Panc1 (cell line): ENCODE measurements around the gene MTA2. TPM values are rescaled to one million over a fixed set of nuclear protein-coding genes. Genes with fewer than 3 reads are reported as not detected.

Experiments
- ATAC-seq: fragments of 200-7000 bp; cut with Tn5 transposase; 2 replicates; pipeline ENCODE4 v1.9.1; 2020; ENCODE audit warnings: mild to moderate bottlenecking, moderate library complexity
- BruUV-seq: library from RNA; stranded (reverse); fragments of 400-500 nt; replicated peaks from 2 replicates; lab custom pipeline; 2021; lab: Mats Ljungman, UMichigan
- CTCF ChIA-PET: fragments of 300-600 bp; sonication (Branson Sonifier 250); formaldehyde crosslinking; loops from one replicate; lab custom pipeline; 2022; ENCODE audit warnings: antibody characterized with exemption; lab: Charles Lee
- POLR2A ChIA-PET: fragments of 300-600 bp; sonication (Branson Sonifier 250); formaldehyde crosslinking; loops from one replicate; lab custom pipeline; 2022; ENCODE audit warnings: antibody characterized with exemption; lab: Charles Lee
- DNase-seq: peaks from one replicate; pipeline ENCODE4 v3.0.0-alpha.2; 2010; ENCODE audit warnings: low read depth, low spot score
- H3K27ac ChIP-seq: 2 replicates; pipeline ENCODE4 v1.5.1; 2011; ENCODE audit warnings: mild to moderate bottlenecking, low read length, inconsistent platforms
- H3K27me3 ChIP-seq: fragments of 200-500 bp; sonication (Bioruptor generic); 2 replicates; pipeline ENCODE4 v1.6.0; 2014; ENCODE audit warnings: low read length, inconsistent platforms; ENCODE audit not compliant: control insufficient read depth, insufficient read depth
- H3K36me3 ChIP-seq: fragments of 200-500 bp; sonication (Bioruptor generic); 2 replicates; pipeline ENCODE4 v1.5.1; 2014; ENCODE audit warnings: inconsistent platforms, mild to moderate bottlenecking, low read length, moderate library complexity; ENCODE audit not compliant: control insufficient read depth, insufficient read depth
- H3K4me1 ChIP-seq: 2 replicates; pipeline ENCODE4 v1.5.1; 2011; ENCODE audit warnings: inconsistent platforms, mild to moderate bottlenecking, low read length, moderate library complexity; ENCODE audit not compliant: control insufficient read depth, insufficient read depth
- H3K4me3 ChIP-seq, 2 experiments: 2 replicates each; pipeline ENCODE4 v1.5.1; 2011 to 2012; ENCODE audit warnings: low read depth in 2 of 2, low read length in 2 of 2, mild to moderate bottlenecking in 2 of 2, inconsistent platforms in 1 of 2, moderate library complexity in 1 of 2
- H3K9me3 ChIP-seq: fragments of 200-500 bp; sonication (Bioruptor generic); 2 replicates; pipeline ENCODE4 v1.5.1; 2014; ENCODE audit warnings: low read depth, mild to moderate bottlenecking, inconsistent platforms, low read length, moderate library complexity; ENCODE audit not compliant: control insufficient read depth, insufficient read depth
- CTCF ChIP-seq: fragments of 450-650 bp; IDR thresholded peaks from 2 replicates; pipeline ENCODE4 v1.5.1; 2017; ENCODE audit warnings: mild to moderate bottlenecking
- POLR2AphosphoS5 ChIP-seq: IDR thresholded peaks from 2 replicates; pipeline ENCODE4 v1.6.1; 2012; ENCODE audit warnings: mild to moderate bottlenecking, low read depth, low read length, moderate library complexity
- REST ChIP-seq, 2 experiments: IDR thresholded peaks; 2 replicates each; pipeline ENCODE4 v1.6.1; 2011 to 2012; ENCODE audit warnings: low read depth in 2 of 2, control low read depth in 1 of 2, low read length in 1 of 2, mild to moderate bottlenecking in 1 of 2, moderate library complexity in 1 of 2; ENCODE audit not compliant: insufficient read depth in 1 of 2
- SIN3A ChIP-seq: IDR thresholded peaks from 2 replicates; pipeline ENCODE4 v1.6.1; 2012; ENCODE audit warnings: low read depth, mild to moderate bottlenecking, low read length, moderate library complexity, borderline replicate concordance; ENCODE audit not compliant: insufficient read depth
- TCF7L2 ChIP-seq: IDR thresholded peaks from 2 replicates; pipeline ENCODE4 v1.6.1; 2011; ENCODE audit warnings: mild to moderate bottlenecking, low read depth, low read length, inconsistent platforms
- in situ Hi-C: cut with HindIII; loops from 2 replicates; pipeline ENCODE4 v1.10.0; 2016; ENCODE audit warnings: low sequenced_read_pairs, low pct_unique_long_range_greater_than_20kb
- intact Hi-C: fragments of 100-400 bp; cut with micrococcal nuclease; formaldehyde crosslinking; loops from one replicate; pipeline ENCODE4 v1.10.0; 2022; ENCODE audit not compliant: unreplicated experiment
- total RNA-seq: library from RNA; stranded (reverse); gene quantifications from one replicate; pipeline ENCODE4 v1.2.1, GENCODE V29; 2021; ENCODE audit not compliant: unreplicated experiment

Gene MTA2
- total RNA-seq, 1 experiment from 2014 or later = 163 TPM

GRCh38 chr11:62605467-62605866, 3.8 kb upstream of the MTA2 start:
- no peak for ATAC-seq
- Histone ChIP-seq H3K4me1 (peaks cover 11% of the 10 kb centered on the region), H3K27me3 (no peaks in the 10 kb centered on the region), H3K27ac (no peak overlapping the region), H3K4me3 (no peak overlapping the region), H3K36me3 (peaks cover 2% of the 10 kb centered on the region), H3K9me3 (no peaks in the 10 kb centered on the region)
- TF ChIP-seq CTCF (no peak), SIN3A (no peak), TCF7L2 (no peak), REST (IDR thresholded peaks at IDR 0.05; ENCODE audit: insufficient read depth in 1 of 2, low read depth in 2 of 2, low read length in 1 of 2) (no peak), POLR2AphosphoS5 (no peak)
- no TSS peak for BruUV-seq
- in situ Hi-C loops = no loop called here
- intact Hi-C loops = no loop called here
- ChIA-PET POLR2A (no interaction called here), CTCF (no interaction called here)
- no peak for DNase-seq

- TF ChIP-seq SIN3A = no peak
- no peak for TF ChIP-seq POLR2AphosphoS5
- intact Hi-C loops (no loop called here), in situ Hi-C loops (no loop called here)
- POLR2A ChIA-PET = no interaction called here
- peaks cover 19% of the 10 kb centered on the region for H3K4me1 ChIP-seq
- peaks cover 11% of the 10 kb centered on the region for H3K36me3 ChIP-seq
- no peak overlapping the region for H3K27ac ChIP-seq
- ATAC-seq (no peak), DNase-seq (no peak)
- H3K9me3 ChIP-seq = no peaks in the 10 kb centered on the region
- CTCF ChIA-PET = no interaction called here
- H3K27me3 ChIP-seq = no peaks in the 10 kb centered on the region
- H3K4me3 ChIP-seq = no peak overlapping the region
- BruUV-seq = no TSS peak
Measured at GRCh38 chr11:62604460-62605120, 2.9 kb upstream of the MTA2 start.

- in situ Hi-C loops (no loop called here), intact Hi-C loops (no loop called here)
- H3K4me1 ChIP-seq = peaks cover 26% of the 10 kb centered on the region
- ChIA-PET POLR2A (no interaction called here), CTCF (no interaction called here)
- ATAC-seq (no peak), DNase-seq (no peak)
- no peak overlapping the region for H3K4me3 ChIP-seq
- no peaks in the 10 kb centered on the region for H3K9me3 ChIP-seq
- no TSS peak for BruUV-seq
- H3K36me3 ChIP-seq = peaks cover 14% of the 10 kb centered on the region
- H3K27ac ChIP-seq = no peak overlapping the region
- H3K27me3 ChIP-seq = no peaks in the 10 kb centered on the region
- TF ChIP-seq CTCF (no peak), TCF7L2 (no peak), SIN3A (no peak), REST (IDR thresholded peaks at IDR 0.05; ENCODE audit: insufficient read depth in 1 of 2, low read depth in 2 of 2, low read length in 1 of 2) (no peak), POLR2AphosphoS5 (no peak)
Measured at GRCh38 chr11:62603776-62604299, 2.2 kb upstream of the MTA2 start.
